Pulmonary artery endothelial cell (primary cell): Measurements from ENCODE around the gene MEF2A. TPM values are rescaled to one million over a fixed set of nuclear protein-coding genes. Genes with fewer than 3 reads are reported as not detected.
"Not testable (repeated sequence)": the region's sequence is repeated elsewhere in the genome, so short reads cannot be mapped to it uniquely, and the experiment has no call there.

Experiments used
- DNase-seq: peaks from one replicate; pipeline ENCODE4 v3.0.0-alpha.2; 2011; ENCODE audit warnings: low read depth, low spot score
- total RNA-seq: library from RNA; depleted of rRNA; stranded (reverse); fragments of >200 nt; gene quantifications from 2 replicates; pipeline ENCODE4 v1.2.3, GENCODE V29; 2014

MEF2A gene
- total RNA-seq, 1 donor from 2014 or later = 23.9 TPM

GRCh38 chr15:99728916-99729315 lies 163.1 kb downstream of the MEF2A start:
- no peak for DNase-seq

DNA sequence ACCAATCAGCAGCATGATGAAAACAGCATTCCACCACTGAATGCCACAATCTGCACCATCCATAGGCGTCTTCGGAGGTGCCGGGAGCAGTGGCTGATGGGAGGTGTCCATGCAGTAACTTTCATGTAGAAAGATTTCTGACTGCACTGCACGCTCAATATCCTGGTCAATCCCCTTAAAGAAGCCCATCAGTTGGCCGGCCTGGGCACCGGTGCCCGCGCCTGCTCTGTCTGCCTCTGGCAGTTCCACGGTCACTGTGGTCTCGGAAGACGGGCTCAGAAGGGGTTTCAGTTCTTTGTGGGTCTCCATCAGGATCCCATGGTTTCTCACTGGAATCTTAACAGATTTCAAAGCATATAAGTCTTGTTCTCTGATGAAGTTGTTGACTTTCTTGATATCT lies 163.5 kb downstream of the MEF2A start:
- no peak for DNase-seq

GRCh38 chr15:99729920-99730319 lies 164.1 kb downstream of the MEF2A start:
- peak; percentile 15 for DNase-seq

DNA sequence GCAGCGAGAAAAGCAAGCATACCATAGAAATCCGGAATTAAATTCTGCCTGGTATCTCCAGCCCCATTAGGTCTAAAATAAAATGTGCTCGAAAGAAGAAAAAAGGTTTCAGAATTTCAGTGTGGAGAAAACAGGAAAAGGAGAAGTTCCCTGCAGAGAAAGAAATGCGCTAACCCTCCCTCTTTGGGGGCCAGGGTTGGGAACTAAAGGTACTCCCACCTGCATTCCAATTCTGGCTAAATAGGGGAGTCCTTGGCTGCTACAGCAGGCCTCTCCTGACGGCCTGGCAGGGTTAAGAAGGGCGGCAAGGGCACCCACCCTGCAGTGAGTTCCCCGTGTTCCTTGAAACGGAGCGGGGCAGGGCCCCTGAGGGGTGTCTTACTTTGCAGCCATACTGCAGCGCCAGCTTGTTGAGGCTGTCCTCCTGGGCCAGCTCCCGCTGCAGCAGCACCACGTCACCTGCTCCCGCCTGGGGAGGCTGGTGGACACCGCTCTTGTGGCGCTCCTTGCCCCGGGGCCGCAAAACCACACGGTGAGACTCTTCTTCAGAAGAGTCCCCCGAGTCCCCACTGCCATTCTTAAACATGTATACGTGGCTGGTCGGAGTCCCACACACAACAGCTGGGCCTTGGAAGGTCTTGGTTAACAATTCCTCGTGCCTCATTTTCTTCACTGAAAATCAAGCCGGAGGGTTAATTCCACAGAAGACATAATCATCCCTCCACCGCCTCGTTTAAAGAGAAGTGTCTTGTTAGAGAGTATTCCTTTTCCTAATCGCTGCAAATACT lies 165.7 kb downstream of the MEF2A start:
- DNase-seq = no peak

DNA sequence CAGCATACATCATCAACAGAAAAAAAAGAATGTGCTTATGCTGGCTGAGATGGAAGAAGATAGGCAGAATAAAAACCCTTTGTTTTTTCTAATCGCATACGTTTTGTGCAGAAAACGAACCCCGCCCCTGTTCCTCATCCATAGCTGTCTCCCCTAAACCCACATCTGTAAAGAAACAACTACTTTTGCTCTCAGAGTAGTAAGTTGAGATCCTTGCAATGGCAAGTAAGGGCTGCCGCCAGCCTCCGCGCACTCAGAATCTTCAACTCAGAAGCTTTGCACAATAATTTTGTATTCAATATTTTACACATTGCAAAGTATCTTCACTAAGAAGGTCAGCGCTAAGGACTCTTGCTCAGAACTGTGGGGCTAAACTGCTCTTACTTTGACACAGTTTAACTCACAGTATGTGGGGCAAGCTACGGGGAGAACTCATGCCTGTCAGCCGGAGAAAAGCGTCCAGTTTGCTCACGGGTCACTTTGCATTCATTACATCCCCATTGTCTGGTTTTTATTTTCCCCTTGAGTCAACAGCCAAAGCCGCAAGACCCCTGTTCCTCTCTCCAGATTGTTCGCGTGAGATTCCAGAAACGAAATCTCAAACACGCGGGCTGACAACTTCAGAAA lies 166.5 kb downstream of the MEF2A start:
- DNase-seq = no peak

DNA sequence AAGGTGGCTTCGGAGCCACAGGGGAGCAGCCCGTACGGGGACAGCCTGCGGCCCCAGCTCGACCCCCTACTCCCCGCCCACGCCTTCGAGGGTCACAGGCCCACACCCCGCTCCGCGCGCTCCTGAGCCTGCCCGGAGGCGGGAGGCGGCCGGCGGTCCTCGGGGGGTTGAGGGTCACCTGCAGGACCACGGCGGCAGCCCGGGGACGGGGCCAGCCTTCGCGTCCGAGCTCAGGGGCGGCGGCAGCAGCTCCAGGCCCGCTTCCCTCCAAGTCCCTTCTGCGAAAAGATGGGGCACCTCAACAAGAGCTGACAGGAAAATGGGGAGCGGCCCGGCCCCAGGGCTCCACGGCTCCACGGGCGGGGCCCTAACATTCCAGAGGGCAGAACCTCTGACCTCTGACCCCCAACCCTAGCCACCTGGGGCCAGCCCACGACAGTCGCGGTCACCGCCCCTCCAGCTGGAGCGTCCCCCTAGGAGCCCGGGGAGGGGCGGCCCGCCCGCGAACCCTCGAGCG lies 167.0 kb downstream of the MEF2A start:
- DNase-seq = no peak

DNA sequence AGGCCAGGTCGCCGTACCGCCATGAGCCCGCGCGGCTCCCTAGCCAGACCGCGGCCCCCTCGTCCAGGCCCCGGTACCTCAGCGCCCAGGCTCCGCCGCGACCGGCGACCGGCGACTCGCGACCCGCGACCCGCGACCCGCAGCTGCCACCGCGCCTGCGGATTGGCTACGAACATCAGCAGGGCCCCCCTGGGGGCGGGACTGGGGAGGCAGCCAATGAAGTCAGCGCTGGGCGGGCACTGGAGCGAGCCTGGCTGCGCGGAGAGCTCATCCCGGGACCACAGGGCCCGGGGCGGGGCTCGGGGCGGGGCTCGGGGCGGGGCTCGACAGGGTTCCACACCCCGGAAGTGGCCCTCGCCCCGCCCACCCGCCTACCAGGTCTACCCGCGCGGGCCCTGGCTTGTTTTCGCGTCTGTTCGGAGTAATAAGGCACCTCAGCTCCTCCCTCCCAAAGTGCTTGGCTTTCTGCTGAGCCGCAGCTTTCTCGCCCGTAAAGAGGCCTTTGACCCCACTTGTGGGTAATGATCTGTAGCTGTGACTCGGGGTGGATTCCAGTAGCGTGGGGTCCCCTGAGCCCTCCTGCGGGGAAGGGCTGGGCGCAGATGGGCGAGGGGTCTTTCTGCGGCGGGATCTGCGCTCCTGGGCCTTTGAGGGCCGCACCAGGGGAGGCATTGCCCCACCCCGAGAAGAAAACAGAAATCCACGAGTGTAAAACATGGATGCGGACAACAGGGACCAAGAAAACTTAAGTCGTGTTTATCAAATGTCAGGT lies 167.7 kb downstream of the MEF2A start, which contains the start of gene LYSMD4:
TSS of gene LYSMD4 (minus strand) at position 170 of the 772 bp plus-strand sequence. CDS start 1,438 bp downstream, outside the sequence.
- peak; percentile 75 for DNase-seq

DNA sequence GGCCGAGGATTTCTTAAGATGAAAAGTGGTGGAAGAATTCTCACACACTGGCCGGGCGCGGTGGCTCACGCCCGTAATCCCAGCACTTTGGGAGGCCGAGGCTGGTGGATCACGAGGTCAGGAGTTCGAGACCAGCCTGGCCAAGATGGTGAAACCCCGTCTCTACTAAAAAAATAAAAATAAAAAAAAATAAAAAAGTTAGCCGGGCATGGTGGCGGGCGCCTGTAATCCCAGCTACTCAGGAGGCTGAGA lies 168.2 kb downstream of the MEF2A start:
- not testable (repeated sequence) for DNase-seq

- no peak for DNase-seq
Observed at GRCh38 chr15:99734575-99734974, 168.8 kb downstream of the MEF2A start.

- DNase-seq = no peak
Observed at GRCh38 chr15:99735868-99736267, 170.1 kb downstream of the MEF2A start.

- no peak for DNase-seq
Observed at GRCh38 chr15:99736702-99737101, 170.9 kb downstream of the MEF2A start.

DNA sequence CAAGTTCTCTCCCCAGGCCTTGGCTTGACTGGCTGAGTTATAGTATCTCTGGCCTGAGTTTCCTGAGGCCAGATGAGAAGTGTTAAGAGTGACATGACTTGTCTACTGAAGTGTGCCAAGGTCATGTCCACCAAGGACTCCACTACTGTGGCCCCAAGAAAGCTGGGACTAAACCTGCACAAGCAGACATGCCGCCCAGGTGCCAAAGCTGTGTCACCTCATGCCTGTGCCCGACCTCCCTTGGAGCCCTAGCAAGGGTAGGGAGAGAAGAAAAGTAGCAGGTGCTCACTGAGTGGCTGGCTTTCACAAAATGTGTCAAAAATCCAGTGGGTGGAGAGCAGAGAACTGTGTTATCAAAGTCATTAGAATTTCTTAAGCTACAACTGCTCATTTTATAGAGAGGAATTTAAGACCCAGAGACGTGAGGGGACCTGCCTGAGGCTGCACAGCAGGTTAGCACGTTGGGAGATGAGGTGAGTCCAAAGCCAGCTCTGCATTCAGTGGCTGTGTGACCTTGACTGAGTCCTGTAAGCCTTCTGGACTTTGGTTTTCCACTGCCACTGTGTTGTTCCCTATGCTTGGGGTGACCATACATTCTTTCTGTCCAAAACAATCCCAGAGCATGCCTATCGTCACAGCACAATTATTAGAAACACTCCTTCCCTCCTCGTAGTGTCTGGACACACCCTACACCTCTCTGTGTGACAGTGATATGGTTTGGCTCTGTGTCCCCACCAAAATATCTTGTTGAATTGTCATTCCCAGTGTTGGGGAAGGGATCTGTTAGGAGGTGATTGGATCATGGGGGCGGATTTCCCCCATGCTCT lies 172.4 kb downstream of the MEF2A start:
- DNase-seq = no peak

DNA sequence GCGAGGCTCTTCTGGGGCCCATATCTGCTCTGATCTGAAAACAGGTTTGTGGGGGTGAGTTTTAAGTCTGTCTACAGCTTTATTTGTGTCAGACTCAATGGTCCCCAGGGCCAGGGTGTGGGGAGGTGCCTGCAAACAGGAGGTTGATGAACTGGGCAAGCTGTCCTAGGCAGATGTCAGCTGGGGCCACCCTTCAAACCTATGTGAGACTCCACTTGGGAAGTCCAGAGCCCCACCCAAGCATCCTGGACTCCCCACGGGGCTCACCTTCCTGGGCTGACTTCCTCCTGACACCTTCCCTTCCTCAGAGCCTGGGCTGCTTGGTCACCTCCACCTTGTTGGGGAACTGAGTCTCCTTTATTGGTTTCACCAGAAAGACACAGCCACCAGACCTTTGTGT lies 176.1 kb downstream of the MEF2A start:
- no peak for DNase-seq

DNA sequence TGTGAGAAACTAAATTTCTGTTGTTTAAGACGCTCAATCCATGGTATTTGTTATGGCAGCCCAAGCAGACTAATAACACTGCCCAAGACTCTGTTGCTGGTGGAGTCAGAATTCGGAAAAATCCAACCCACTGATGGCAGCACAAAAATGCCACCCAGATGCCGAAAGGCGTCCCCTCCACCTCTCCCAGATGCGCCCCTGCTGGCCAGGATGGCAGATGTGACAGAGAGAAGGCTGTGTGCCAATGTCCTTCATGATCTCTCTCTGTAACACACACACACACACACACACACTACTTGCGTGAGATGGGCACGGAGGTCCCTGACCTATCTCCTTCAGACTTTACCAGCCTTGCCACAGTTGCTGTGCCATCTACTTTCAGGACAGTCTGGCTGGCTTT lies 178.4 kb downstream of the MEF2A start:
- DNase-seq = no peak

- no peak for DNase-seq
Observed at GRCh38 chr15:99745370-99746086, 179.7 kb downstream of the MEF2A start.

- DNase-seq = no peak
Observed at GRCh38 chr15:99749386-99749785, 183.6 kb downstream of the MEF2A start.

DNA sequence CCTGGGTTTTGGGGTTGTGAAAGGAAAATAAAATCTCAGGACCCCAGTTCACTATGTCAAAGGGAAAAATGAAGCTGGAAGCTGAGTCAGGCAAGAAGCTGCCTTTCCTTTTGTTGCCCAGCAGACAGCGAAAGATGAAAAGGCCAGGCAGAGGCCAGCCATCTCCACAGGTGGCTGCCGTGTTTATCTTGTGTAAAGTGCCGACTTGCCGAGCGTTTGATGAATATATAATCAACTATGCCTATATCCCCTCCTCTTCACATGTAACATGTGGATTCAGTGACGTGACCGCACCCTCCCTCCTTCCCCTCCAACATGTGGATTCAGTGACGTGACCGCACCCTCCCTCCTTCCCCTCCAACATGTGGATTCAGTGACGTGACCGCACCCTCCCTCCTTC lies 184.5 kb downstream of the MEF2A start:
- not testable (repeated sequence) for DNase-seq

DNA sequence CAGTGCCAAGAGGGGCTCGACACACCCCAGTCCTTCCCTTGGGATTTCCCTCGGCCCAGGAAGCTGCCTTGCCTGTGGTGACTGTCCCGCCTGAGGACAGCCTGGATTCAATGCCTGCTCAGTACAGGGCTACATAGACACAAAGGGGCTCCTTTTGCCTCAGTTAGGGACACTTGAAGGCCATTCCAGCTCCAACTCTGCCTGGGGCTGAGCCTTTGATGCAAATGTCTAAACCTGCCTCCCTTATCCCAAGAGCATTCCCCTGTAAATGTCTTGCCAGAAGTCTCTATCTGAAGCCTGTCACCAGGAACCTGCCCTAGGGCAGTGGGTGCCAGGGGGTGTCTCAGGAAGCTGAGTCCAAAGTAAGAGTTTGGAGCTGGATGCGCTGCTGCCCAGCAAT lies 186.8 kb downstream of the MEF2A start:
- no peak for DNase-seq

- no peak for DNase-seq
Observed at GRCh38 chr15:99753066-99753465, 187.3 kb downstream of the MEF2A start.

DNA sequence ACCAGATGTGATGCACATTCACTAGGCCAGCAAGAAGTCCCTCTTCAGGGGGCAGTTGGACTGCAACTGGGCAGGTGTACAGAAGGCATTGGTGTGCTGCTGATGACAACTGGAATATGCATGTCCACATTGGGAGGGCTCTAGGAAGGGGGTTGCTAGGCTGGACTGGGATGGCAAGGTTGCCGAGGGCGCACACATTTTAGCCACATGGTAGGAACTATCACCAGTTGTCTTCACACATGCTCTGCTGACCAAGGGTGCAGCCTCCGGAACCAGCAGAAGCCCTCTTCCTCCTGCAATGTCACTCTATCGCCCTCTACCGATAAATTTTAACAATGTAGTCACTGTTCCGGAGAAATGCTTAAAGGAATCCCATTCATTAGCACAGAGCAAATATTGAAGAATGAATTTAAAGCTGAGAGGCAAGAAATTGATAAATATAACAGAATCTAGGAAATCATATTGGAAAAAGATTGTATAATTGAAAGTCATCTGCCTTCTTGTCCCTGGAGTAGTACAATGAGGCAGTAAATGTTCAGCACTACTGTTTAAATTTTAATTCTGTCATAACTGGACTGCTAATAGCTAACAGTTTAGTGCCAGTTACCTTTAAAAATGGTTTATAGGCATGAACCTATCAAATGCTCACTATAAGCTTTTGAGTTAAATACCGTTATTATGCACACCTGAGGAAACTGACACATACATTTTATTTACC lies 190.1 kb downstream of the MEF2A start:
- peak; percentile 17 for DNase-seq
